Transverse colon (tissue), 4 donors: ENCODE results near the gene LCAT. TPM values are rescaled to one million over a fixed set of nuclear protein-coding genes. Genes with fewer than 3 reads are reported as not detected.

Experiments used
- DNase-seq: peaks from one replicate; pipeline ENCODE4 v3.0.0-alpha.2; 2019
- H3K27ac ChIP-seq, 4 donors: fragments of 200-600 bp; sonication (generic); 2 replicates each; pipeline ENCODE4 v1.5.1; 2016 to 2018; ENCODE audit warnings: inconsistent platforms in 4 of 4
- H3K27me3 ChIP-seq: fragments of 200-600 bp; sonication (generic); 2 replicates; pipeline ENCODE4 v1.5.1; 2017; ENCODE audit warnings: inconsistent platforms
- H3K36me3 ChIP-seq, 4 donors: fragments of 200-600 bp; sonication (generic); 2 replicates each; pipeline ENCODE4 v1.5.1; 2017 to 2019; ENCODE audit warnings: inconsistent platforms in 4 of 4
- H3K4me1 ChIP-seq, 4 donors: fragments of 200-600 bp; sonication (generic); 2 replicates each; pipeline ENCODE4 v1.5.1; 2017 to 2020; ENCODE audit warnings: inconsistent platforms in 4 of 4
- H3K4me3 ChIP-seq, 4 donors: fragments of 200-600 bp; sonication (generic); 1 replicate in 1 of 4; 2 replicates in 3 of 4; pipeline versions ENCODE4 v1.5.1 to v1.6.1; 2017 to 2019; ENCODE audit warnings: inconsistent platforms in 4 of 4
- H3K9me3 ChIP-seq, 2 donors: fragments of 200-600 bp; sonication (generic); 2 replicates each; pipeline ENCODE4 v1.5.1; 2017 to 2019; ENCODE audit warnings: inconsistent platforms in 2 of 2
- CTCF ChIP-seq, 5 experiments: fragments of 200-600 bp in 3 of 5; fragments of 450-650 bp in 2 of 5; sonication (generic) in 3 of 5; IDR thresholded peaks; 1 replicate in 2 of 5; 2 replicates in 3 of 5; pipeline ENCODE4 v1.5.1; 2016 to 2017; ENCODE audit warnings: antibody characterized with exemption in 5 of 5, inconsistent platforms in 3 of 5, mild to moderate bottlenecking in 2 of 5, moderate library complexity in 1 of 5
- EP300 ChIP-seq: sonication (generic); formaldehyde crosslinking; IDR thresholded peaks from one replicate; pipeline ENCODE4 v1.6.1; 2017; ENCODE audit warnings: antibody characterized with exemption, low read depth
- POLR2A ChIP-seq: fragments of 450-650 bp; IDR thresholded peaks from one replicate; pipeline ENCODE4 v1.6.1; 2016; ENCODE audit warnings: antibody characterized with exemption, mild to moderate bottlenecking, moderate library complexity
- POLR2AphosphoS5 ChIP-seq, 3 donors: sonication (generic); formaldehyde crosslinking; IDR thresholded peaks; one replicate each; pipeline ENCODE4 v1.6.1; 2016; ENCODE audit warnings: antibody characterized with exemption in 3 of 3
- WGBS, 2 donors: methylation state at CpG; one replicate each; pipeline ENCODE4 v1.1.5; 2018; ENCODE audit warnings: low coverage in 1 of 2; 5-methylcytosine and 5-hydroxymethylcytosine counted together
- in situ Hi-C, 4 donors: fragments of 200-750 bp; cut with MboI; loops; one replicate each; pipeline versions ENCODE4 v1.15.0 to v1.15.1; 2017; ENCODE audit warnings: low sequenced_read_pairs in 3 of 4, low pct_ligation_motif_present in 1 of 4, low pct_unique_long_range_greater_than_20kb in 1 of 4
- intact Hi-C: fragments of 100-400 bp; cut with DNase I; formaldehyde crosslinking; loops from one replicate; pipeline ENCODE4 v1.15.1; 2023; ENCODE audit warnings: low total_unique reads
- total RNA-seq, 4 donors: library from RNA; depleted of rRNA; stranded (reverse); fragments of >200 nt; gene quantifications; one replicate each; pipeline ENCODE4 v1.1.0, GENCODE V29; 2016

Gene LCAT
- total RNA-seq, 4 donors from 2014 or later = 2.2 to 30.7 (median 4.2) TPM

GRCh38 chr16:67971111-67971510, 27.2 kb upstream of the LCAT start:
- H3K27ac ChIP-seq = no peak overlapping the region
- H3K27me3 ChIP-seq = peaks cover 22% of the 10 kb centered on the region
- no peak for TF ChIP-seq EP300
- no peak for TF ChIP-seq POLR2A
- TF ChIP-seq CTCF (IDR thresholded peaks at IDR 0.05) = no peak
- TF ChIP-seq POLR2AphosphoS5 (IDR thresholded peaks at IDR 0.05) = no peak
- H3K9me3 ChIP-seq = no peaks in the 10 kb centered on the region
- no peaks in the 10 kb centered on the region for H3K36me3 ChIP-seq
- WGBS, 2 donors = 94% methylated on average over 9 of the region's 9 CpGs; no CpG with 5 or more reads in 1 of the 2 donors
- intact Hi-C loops (loop anchor here (5.0 kb wide), 1 partner anchor 1676 kb away; no protein-coding TSS in a partner anchor), in situ Hi-C loops (no loop called here)
- H3K4me3 ChIP-seq = no peak overlapping the region
- H3K4me1 ChIP-seq = peaks cover 11 to 22% (median 16%) of the 10 kb centered on the region in 4 donors
- no peak for DNase-seq

GRCh38 chr16:67969254-67970039, 25.5 kb upstream of the LCAT start:
- no peak for DNase-seq
- intact Hi-C loops = loop anchor here (5.0 kb wide), 1 partner anchor 1678 kb away; no protein-coding TSS in a partner anchor
- no peak for TF ChIP-seq POLR2A
- TF ChIP-seq EP300 = no peak
- no peak for TF ChIP-seq POLR2AphosphoS5 (IDR thresholded peaks at IDR 0.05)
- TF ChIP-seq CTCF (IDR thresholded peaks at IDR 0.05) = no peak
- Histone ChIP-seq H3K9me3 (no peaks in the 10 kb centered on the region), H3K4me3 (peak overlapping the region; percentile 39 to 81 (median 62)), H3K4me1 (peaks cover 12 to 27% (median 21%) of the 10 kb centered on the region in 4 donors), H3K36me3 (no peaks in the 10 kb centered on the region), H3K27ac (peak overlapping the region; percentile 90 to 95 (median 94)), H3K27me3 (peaks cover 22% of the 10 kb centered on the region)
- whole genome bisulfite sequencing, 2 donors = 7 to 43% methylated on average over 15 to 36 of the region's 40 CpGs
- in situ Hi-C loops = no loop called here

GRCh38 chr16:67968400-67969253, 24.7 kb upstream of the LCAT start, which contains the start of gene SLC12A4:
SLC12A4 (minus strand) TSS chr16:67968637; CDS start chr16:67968553, 84 bp downstream.
- Histone ChIP-seq H3K4me3 (peak within 1 kb of the TSS; percentile 52 to 82 (median 76)), H3K4me1 (peaks cover 12 to 34% (median 21%) of the 10 kb centered on the region in 4 donors), H3K27ac (peak within 1 kb of the TSS; percentile 90 to 95 (median 94)), H3K36me3 (no peaks in the 10 kb centered on the region), H3K9me3 (no peaks in the 10 kb centered on the region), H3K27me3 (peaks cover 22% of the 10 kb centered on the region)
- TF ChIP-seq CTCF (IDR thresholded peaks at IDR 0.05) (no peak), POLR2AphosphoS5 (IDR thresholded peaks at IDR 0.05) (peak; percentile 71 to 85 (median 77)), POLR2A (peak; percentile 55), EP300 (no peak)
- intact Hi-C loops (no loop called here), in situ Hi-C loops (no loop called here)
- DNase-seq = peak; percentile 85
- 1% methylated on average over 58 of the region's 78 CpGs; no CpG with 5 or more reads in 1 of the 2 donors for WGBS, 2 donors
